IPS-15b (cell line): ENCODE data around the gene LASP1.
"Not testable (repeated sequence)": the region's sequence is repeated elsewhere in the genome, so short reads cannot be mapped to it uniquely, and the experiment has no call there.

Experiments
- H3K27me3 ChIP-seq: one replicate; pipeline ENCODE4 v1.6.1; 2013; ENCODE audit warnings: low read length; ENCODE audit not compliant: control insufficient read depth, insufficient read depth
- H3K36me3 ChIP-seq: one replicate; pipeline ENCODE4 v1.6.1; 2013; ENCODE audit warnings: low read length; ENCODE audit not compliant: control insufficient read depth, insufficient read depth
- H3K4me1 ChIP-seq: one replicate; pipeline ENCODE4 v1.6.1; 2013; ENCODE audit warnings: mild to moderate bottlenecking, low read length; ENCODE audit not compliant: control insufficient read depth, insufficient read depth
- H3K4me3 ChIP-seq: one replicate; pipeline ENCODE4 v1.5.1; 2013; ENCODE audit warnings: low read depth, low read length
- H3K9ac ChIP-seq: one replicate; pipeline ENCODE4 v1.6.1; 2013; ENCODE audit warnings: low read depth, mild to moderate bottlenecking, low read length
- H3K9me3 ChIP-seq: one replicate; pipeline ENCODE4 v1.6.1; 2013; ENCODE audit warnings: mild to moderate bottlenecking, low read length; ENCODE audit not compliant: control insufficient read depth, insufficient read depth

Gene LASP1

GRCh38 chr17:38939987-38940386 lies 70.1 kb downstream of the LASP1 start:
- no peaks in the 10 kb centered on the region for H3K36me3 ChIP-seq

GRCh38 chr17:38940404-38940803 lies 70.5 kb downstream of the LASP1 start:
- Histone ChIP-seq H3K36me3 (no peaks in the 10 kb centered on the region), H3K9me3 (no peaks in the 10 kb centered on the region), H3K27me3 (no peaks in the 10 kb centered on the region), H3K4me1 (no peaks in the 10 kb centered on the region), H3K4me3 (no peak overlapping the region), H3K9ac (no peak overlapping the region)

More at GRCh38 chr17:38939987-38940386, 70.1 kb downstream of the LASP1 start:
- Histone ChIP-seq H3K9ac (no peak overlapping the region), H3K9me3 (no peaks in the 10 kb centered on the region), H3K4me1 (no peaks in the 10 kb centered on the region), H3K4me3 (no peak overlapping the region), H3K27me3 (no peaks in the 10 kb centered on the region)

GRCh38 chr17:38942696-38943334 lies 73.0 kb downstream of the LASP1 start:
- Histone ChIP-seq H3K36me3 (no peaks in the 10 kb centered on the region), H3K4me1 (no peaks in the 10 kb centered on the region), H3K27me3 (no peaks in the 10 kb centered on the region), H3K4me3 (no peak overlapping the region), H3K9ac (no peak overlapping the region), H3K9me3 (no peaks in the 10 kb centered on the region)

GRCh38 chr17:38943607-38944006 lies 73.7 kb downstream of the LASP1 start:
- Histone ChIP-seq H3K4me3 (no peak overlapping the region), H3K4me1 (no peaks in the 10 kb centered on the region), H3K9ac (no peak overlapping the region), H3K9me3 (no peaks in the 10 kb centered on the region), H3K27me3 (no peaks in the 10 kb centered on the region), H3K36me3 (no peaks in the 10 kb centered on the region)

GRCh38 chr17:38947189-38947588 lies 77.3 kb downstream of the LASP1 start:
- no peaks in the 10 kb centered on the region for H3K9me3 ChIP-seq
- no peaks in the 10 kb centered on the region for H3K27me3 ChIP-seq
- H3K4me1 ChIP-seq: no peaks in the 10 kb centered on the region
- no peaks in the 10 kb centered on the region for H3K36me3 ChIP-seq
- no peak overlapping the region for H3K4me3 ChIP-seq
- H3K9ac ChIP-seq: no peak overlapping the region

GRCh38 chr17:38953800-38954199 lies 83.9 kb downstream of the LASP1 start:
- not testable (repeated sequence) for H3K9ac ChIP-seq, H3K27me3 ChIP-seq, H3K4me1 ChIP-seq, H3K36me3 ChIP-seq, H3K4me3 ChIP-seq, H3K9me3 ChIP-seq

- Histone ChIP-seq H3K36me3 (no peaks in the 10 kb centered on the region), H3K4me3 (no peak overlapping the region), H3K27me3 (no peaks in the 10 kb centered on the region), H3K9ac (no peak overlapping the region), H3K9me3 (no peaks in the 10 kb centered on the region), H3K4me1 (no peaks in the 10 kb centered on the region)
Measured at GRCh38 chr17:38958326-38958725, 88.5 kb downstream of the LASP1 start.

GRCh38 chr17:38958756-38959155 lies 88.9 kb downstream of the LASP1 start:
- Histone ChIP-seq H3K4me3 (no peak overlapping the region), H3K4me1 (no peaks in the 10 kb centered on the region), H3K36me3 (no peaks in the 10 kb centered on the region), H3K9me3 (no peaks in the 10 kb centered on the region), H3K27me3 (no peaks in the 10 kb centered on the region), H3K9ac (no peak overlapping the region)

- Histone ChIP-seq H3K4me1 (no peaks in the 10 kb centered on the region), H3K27me3 (no peaks in the 10 kb centered on the region), H3K9ac (no peak overlapping the region), H3K4me3 (no peak overlapping the region), H3K9me3 (no peaks in the 10 kb centered on the region), H3K36me3 (no peaks in the 10 kb centered on the region)
Measured at GRCh38 chr17:38959508-38959907, 89.7 kb downstream of the LASP1 start.

- Histone ChIP-seq H3K9me3 (no peaks in the 10 kb centered on the region), H3K36me3 (no peaks in the 10 kb centered on the region), H3K27me3 (no peaks in the 10 kb centered on the region), H3K4me1 (no peaks in the 10 kb centered on the region), H3K4me3 (no peak overlapping the region), H3K9ac (no peak overlapping the region)
Measured at GRCh38 chr17:38960402-38960801, 90.5 kb downstream of the LASP1 start.

- no peak overlapping the region for H3K4me3 ChIP-seq
- H3K4me1 ChIP-seq: no peaks in the 10 kb centered on the region
- H3K27me3 ChIP-seq: no peaks in the 10 kb centered on the region
- no peaks in the 10 kb centered on the region for H3K9me3 ChIP-seq
- H3K9ac ChIP-seq: no peak overlapping the region
- no peaks in the 10 kb centered on the region for H3K36me3 ChIP-seq
Measured at GRCh38 chr17:38961413-38961812, 91.6 kb downstream of the LASP1 start.

GRCh38 chr17:38967290-38967738 lies 97.5 kb downstream of the LASP1 start, which contains the start of gene FBXO47:
Gene FBXO47 (minus strand): TSS chr17:38967403. CDS start chr17:38963025, 4,378 bp downstream.
- Histone ChIP-seq H3K27me3 (no peaks in the 10 kb centered on the region), H3K9me3 (no peaks in the 10 kb centered on the region), H3K36me3 (no peaks in the 10 kb centered on the region), H3K4me1 (peaks cover 5% of the 10 kb centered on the region), H3K9ac (peak within 1 kb of the TSS; percentile 66), H3K4me3 (peak within 1 kb of the TSS; percentile 36)
